Neural progenitor cell (in vitro differentiated cells): ENCODE measurements around the gene NMBR.

ENCODE experiments used
- CTCF ChIP-seq: fragments of 200-600 bp; sonication (generic); IDR thresholded peaks from 2 replicates; pipeline ENCODE4 v1.5.1; 2017; ENCODE audit warnings: antibody characterized with exemption, mild to moderate bottlenecking
- EZH2 ChIP-seq: fragments of 200-600 bp; sonication (generic); IDR thresholded peaks from 2 replicates; pipeline ENCODE4 v1.6.1; 2017; ENCODE audit warnings: antibody characterized with exemption, mild to moderate bottlenecking, moderate library complexity
- EZH2phosphoT487 ChIP-seq: fragments of 200-600 bp; sonication (generic); IDR thresholded peaks from 2 replicates; pipeline ENCODE4 v1.6.1; 2017; ENCODE audit warnings: antibody characterized with exemption

- TF ChIP-seq CTCF (no peak), EZH2 (no peak), EZH2phosphoT487 (no peak)
These were observed 18.3 kb upstream of the NMBR start for GRCh38 chr6:142165227-142165626.
